ENCODE data around the gene PDXP. TPM values are rescaled to one million over a fixed set of nuclear protein-coding genes. Genes with fewer than 3 reads are reported as not detected.

The PDXP gene
- total RNA-seq, 1 experiment from 2014 or later: 36.9 TPM

GRCh38 chr22:37663521-37664140 lies 5.1 kb downstream of the PDXP start:
- POLR2A ChIA-PET (ENCODE audit: unreplicated experiment): no interaction called here
- intact Hi-C loops (cut with micrococcal nuclease): no loop called here

DNA sequence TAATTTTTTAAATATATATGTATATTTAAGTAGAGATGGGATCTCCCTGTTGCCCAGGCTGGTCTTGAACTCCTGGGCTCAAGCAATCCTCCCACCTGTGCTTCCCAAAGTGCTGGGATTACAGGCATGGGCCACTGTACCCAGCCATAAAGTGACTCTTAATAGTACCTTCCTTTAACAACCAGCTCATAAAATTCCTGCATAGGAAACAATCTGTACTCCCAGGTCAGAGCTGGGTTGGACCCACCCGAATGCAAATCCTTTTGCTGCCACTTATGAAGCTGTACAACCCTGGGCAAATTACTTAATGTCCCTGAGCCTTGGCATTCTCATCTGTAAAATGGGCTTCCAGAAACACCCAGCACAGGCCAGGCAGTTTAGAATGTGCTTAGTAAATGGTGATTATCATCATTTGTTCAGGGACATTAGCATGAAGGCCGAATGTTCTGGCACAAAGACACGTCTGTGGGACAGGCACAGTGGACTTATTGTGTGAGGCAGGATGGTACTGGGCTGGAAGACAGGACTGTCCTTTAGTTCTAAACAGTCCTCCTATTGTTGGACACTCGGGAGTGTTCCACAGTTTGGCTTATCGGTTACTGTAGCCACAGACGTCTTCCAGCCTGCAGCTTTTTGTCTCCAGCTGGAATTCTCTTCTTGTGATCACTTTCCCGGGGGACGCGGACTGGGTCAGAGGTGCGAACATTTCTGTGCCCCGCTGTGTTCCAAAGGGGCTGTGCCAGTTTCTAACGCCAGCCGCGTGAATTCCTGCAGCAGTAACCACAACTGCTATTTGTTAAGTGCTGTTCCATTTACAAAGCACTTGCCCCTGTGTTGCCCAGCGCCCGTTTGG lies 6.0 kb downstream of the PDXP start:
- Histone ChIP-seq H2AFZ (ENCODE audit: low read length) (no peak overlapping the region), H3K9me2 (replicated peaks; ENCODE audit: low read length) (no peaks in the 10 kb centered on the region), H3F3A (ENCODE audit: low read length, unreplicated experiment) (no peaks in the 10 kb centered on the region), H3K9me3 (ENCODE audit: low read length) (no peaks in the 10 kb centered on the region), H3K79me2 (ENCODE audit: low read length) (peaks cover 57% of the 10 kb centered on the region), H3K4me1 (ENCODE audit: insufficient read depth, low read length) (peaks cover 19% of the 10 kb centered on the region), H4K20me1 (ENCODE audit: low read length) (peaks cover 18% of the 10 kb centered on the region), H3K36me3 (ENCODE audit: low read depth, low read length) (no peaks in the 10 kb centered on the region; the same call in 1 of the 2 replicates), H3K4me3 (ENCODE audit: low read length) (no peak overlapping the region), H3K27me3 (ENCODE audit: low read length) (no peaks in the 10 kb centered on the region), H3K27ac (ENCODE audit: low read length) (no peak overlapping the region), H3K4me2 (ENCODE audit: low read length) (no peak overlapping the region), H3K9ac (ENCODE audit: low read length) (no peak overlapping the region)
- ATAC-seq (no peak), DNase-seq (no peak)
- no peak for TF ChIP-seq EZH2 (IDR thresholded peaks at IDR 0.05; ENCODE audit: low read length, unreplicated experiment)
- TF ChIP-seq EZH2phosphoT487 (IDR thresholded peaks at IDR 0.05; ENCODE audit: borderline replicate concordance, low read length): no peak
- TF ChIP-seq CTCF (conservative IDR thresholded peaks at IDR 0.05; ENCODE audit: low read depth, low read length): no peak
- ChIA-PET CTCF (no interaction called here), POLR2A (ENCODE audit: unreplicated experiment) (no interaction called here)
- intact Hi-C loops (cut with micrococcal nuclease): no loop called here
- no TSS peak for BruUV-seq (replicated peaks)

More at GRCh38 chr22:37663521-37664140, 5.1 kb downstream of the PDXP start:
- TF ChIP-seq EZH2 (IDR thresholded peaks at IDR 0.05; ENCODE audit: low read length, unreplicated experiment) (no peak), EZH2phosphoT487 (IDR thresholded peaks at IDR 0.05; ENCODE audit: borderline replicate concordance, low read length) (no peak), CTCF (conservative IDR thresholded peaks at IDR 0.05; ENCODE audit: low read depth, low read length) (no peak)
- Histone ChIP-seq H3K4me3 (ENCODE audit: low read length) (no peak overlapping the region), H3K9me2 (replicated peaks; ENCODE audit: low read length) (no peaks in the 10 kb centered on the region), H3K4me1 (ENCODE audit: insufficient read depth, low read length) (peaks cover 19% of the 10 kb centered on the region), H3K27me3 (ENCODE audit: low read length) (no peaks in the 10 kb centered on the region), H3K79me2 (ENCODE audit: low read length) (peaks cover 62% of the 10 kb centered on the region), H3K27ac (ENCODE audit: low read length) (no peak overlapping the region), H3K36me3 (ENCODE audit: low read depth, low read length) (no peaks in the 10 kb centered on the region; the same call in 1 of the 2 replicates), H3F3A (ENCODE audit: low read length, unreplicated experiment) (no peaks in the 10 kb centered on the region), H4K20me1 (ENCODE audit: low read length) (peaks cover 19% of the 10 kb centered on the region), H3K9me3 (ENCODE audit: low read length) (no peaks in the 10 kb centered on the region), H3K4me2 (ENCODE audit: low read length) (no peak overlapping the region), H2AFZ (ENCODE audit: low read length) (no peak overlapping the region), H3K9ac (ENCODE audit: low read length) (no peak overlapping the region)
- ATAC-seq (no peak), DNase-seq (no peak)
- CTCF ChIA-PET: no interaction called here
- no TSS peak for BruUV-seq (replicated peaks)

DNA sequence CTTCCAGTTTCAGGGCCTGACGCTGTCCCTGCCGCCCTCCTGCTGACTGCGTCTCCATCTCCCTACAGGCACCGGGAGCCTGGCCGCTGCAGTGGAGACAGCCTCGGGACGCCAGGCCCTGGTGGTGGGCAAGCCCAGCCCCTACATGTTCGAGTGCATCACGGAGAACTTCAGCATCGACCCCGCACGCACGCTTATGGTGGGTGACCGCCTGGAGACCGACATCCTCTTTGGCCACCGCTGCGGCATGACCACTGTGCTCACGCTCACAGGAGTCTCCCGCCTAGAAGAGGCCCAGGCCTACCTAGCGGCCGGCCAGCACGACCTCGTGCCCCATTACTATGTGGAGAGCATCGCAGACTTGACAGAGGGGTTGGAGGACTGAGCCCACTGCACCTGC lies 7.0 kb downstream of the PDXP start:
- TF ChIP-seq CTCF (conservative IDR thresholded peaks at IDR 0.05; ENCODE audit: low read depth, low read length) (no peak), EZH2 (IDR thresholded peaks at IDR 0.05; ENCODE audit: low read length, unreplicated experiment) (no peak), EZH2phosphoT487 (IDR thresholded peaks at IDR 0.05; ENCODE audit: borderline replicate concordance, low read length) (no peak)
- CTCF ChIA-PET: no interaction called here
- H2AFZ ChIP-seq (ENCODE audit: low read length): no peak overlapping the region

More for the DNA sequence above, 7.0 kb downstream of the PDXP start:
- Histone ChIP-seq H3K9me3 (ENCODE audit: low read length) (no peaks in the 10 kb centered on the region), H3K4me3 (ENCODE audit: low read length) (no peak overlapping the region), H3K9ac (ENCODE audit: low read length) (no peak overlapping the region), H3K4me2 (ENCODE audit: low read length) (no peak overlapping the region), H3K9me2 (replicated peaks; ENCODE audit: low read length) (no peaks in the 10 kb centered on the region), H3K27me3 (ENCODE audit: low read length) (no peaks in the 10 kb centered on the region), H4K20me1 (ENCODE audit: low read length) (peaks cover 8% of the 10 kb centered on the region), H3F3A (ENCODE audit: low read length, unreplicated experiment) (no peaks in the 10 kb centered on the region), H3K36me3 (ENCODE audit: low read depth, low read length) (no peaks in the 10 kb centered on the region; the same call in 1 of the 2 replicates), H3K79me2 (ENCODE audit: low read length) (peaks cover 47% of the 10 kb centered on the region), H3K4me1 (ENCODE audit: insufficient read depth, low read length) (peaks cover 11% of the 10 kb centered on the region), H3K27ac (ENCODE audit: low read length) (no peak overlapping the region)
- no peak for DNase-seq
- POLR2A ChIA-PET (ENCODE audit: unreplicated experiment): no interaction called here
- no peak for ATAC-seq
- intact Hi-C loops (cut with micrococcal nuclease): no loop called here
- no TSS peak for BruUV-seq (replicated peaks)

All from PC-3 (cell line).